ENCODE measurements around the gene ZNF764.
A peak's percentile ranks its signal among the peaks of the same experiment; 100 is the strongest.

Gene ZNF764

DNA sequence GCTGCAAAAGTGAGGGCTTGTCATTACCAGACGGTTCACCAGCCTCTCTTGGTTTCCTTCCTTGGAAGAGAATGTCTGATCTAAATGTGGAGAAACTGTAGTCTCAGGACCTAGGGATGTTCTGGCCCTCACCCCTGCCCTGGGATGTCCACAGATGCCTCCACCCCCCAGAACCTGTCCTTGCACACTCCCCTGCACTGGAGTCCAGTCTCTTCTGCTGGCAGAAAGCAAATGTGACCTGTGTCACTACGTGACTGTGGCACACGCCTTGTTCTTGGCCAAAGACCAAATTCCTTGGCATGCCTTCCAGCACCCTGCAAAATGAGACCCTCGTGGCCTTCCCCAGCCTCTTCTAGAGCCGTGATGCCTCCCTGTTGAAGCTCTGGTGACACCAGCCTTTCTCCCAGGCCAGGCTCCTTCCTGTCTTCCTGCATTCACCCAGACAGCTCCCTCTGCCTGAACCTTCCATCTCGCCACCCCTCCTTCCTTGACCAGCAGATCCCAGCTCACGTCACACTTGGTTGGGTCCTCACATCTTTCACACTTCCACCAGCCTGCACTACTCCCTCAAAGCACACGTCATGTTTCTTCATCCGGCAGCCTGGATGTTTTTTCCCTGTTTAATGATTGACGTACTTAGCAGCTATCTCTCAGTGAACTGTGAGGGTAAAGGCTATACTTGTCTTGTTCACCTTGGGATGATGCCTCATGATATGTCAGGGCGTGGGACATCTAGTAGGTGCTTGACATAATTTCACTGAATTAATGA, 36.1 kb downstream of the ZNF764 start:
- in situ Hi-C loops (cut with MboI; ENCODE audit: low pct_unique_long_range_greater_than_20kb, low sequenced_read_pairs, unreplicated experiment), result no loop called here
- TF ChIP-seq, protein P1, sequence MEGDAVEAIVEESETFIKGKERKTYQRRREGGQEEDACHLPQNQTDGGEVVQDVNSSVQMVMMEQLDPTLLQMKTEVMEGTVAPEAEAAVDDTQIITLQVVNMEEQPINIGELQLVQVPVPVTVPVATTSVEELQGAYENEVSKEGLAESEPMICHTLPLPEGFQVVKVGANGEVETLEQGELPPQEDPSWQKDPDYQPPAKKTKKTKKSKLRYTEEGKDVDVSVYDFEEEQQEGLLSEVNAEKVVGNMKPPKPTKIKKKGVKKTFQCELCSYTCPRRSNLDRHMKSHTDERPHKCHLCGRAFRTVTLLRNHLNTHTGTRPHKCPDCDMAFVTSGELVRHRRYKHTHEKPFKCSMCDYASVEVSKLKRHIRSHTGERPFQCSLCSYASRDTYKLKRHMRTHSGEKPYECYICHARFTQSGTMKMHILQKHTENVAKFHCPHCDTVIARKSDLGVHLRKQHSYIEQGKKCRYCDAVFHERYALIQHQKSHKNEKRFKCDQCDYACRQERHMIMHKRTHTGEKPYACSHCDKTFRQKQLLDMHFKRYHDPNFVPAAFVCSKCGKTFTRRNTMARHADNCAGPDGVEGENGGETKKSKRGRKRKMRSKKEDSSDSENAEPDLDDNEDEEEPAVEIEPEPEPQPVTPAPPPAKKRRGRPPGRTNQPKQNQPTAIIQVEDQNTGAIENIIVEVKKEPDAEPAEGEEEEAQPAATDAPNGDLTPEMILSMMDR (IDR thresholded peaks at IDR 0.05; ENCODE audit: extremely low read depth, insufficient read depth, missing control alignments), result no peak
- no peak for DNase-seq (ENCODE audit: low spot score)

DNA sequence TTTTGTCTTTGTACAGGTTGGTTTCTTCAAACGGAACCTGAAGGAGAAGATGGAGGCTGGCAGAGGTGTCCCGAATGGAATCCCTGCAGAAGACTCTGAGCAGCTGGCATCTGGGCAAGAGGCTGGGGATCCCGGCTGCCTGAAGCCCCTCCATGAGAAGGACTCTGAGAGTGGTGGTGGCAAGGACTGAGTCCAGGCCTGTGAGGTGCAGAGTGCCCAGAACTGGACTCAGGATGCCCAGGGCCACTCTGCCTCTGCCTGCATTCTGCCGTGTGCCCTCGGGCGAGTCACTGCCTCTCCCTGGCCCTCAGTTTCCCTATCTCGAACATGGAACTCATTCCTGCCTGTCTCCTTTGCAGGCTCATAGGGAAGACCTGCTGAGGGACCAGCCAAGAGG, 36.7 kb downstream of the ZNF764 start:
- TF ChIP-seq, protein P1 (IDR thresholded peaks at IDR 0.05; ENCODE audit: extremely low read depth, insufficient read depth, missing control alignments), result no peak
- in situ Hi-C loops (cut with MboI; ENCODE audit: low pct_unique_long_range_greater_than_20kb, low sequenced_read_pairs, unreplicated experiment), result no loop called here
- no peak for DNase-seq (ENCODE audit: low spot score)

DNA sequence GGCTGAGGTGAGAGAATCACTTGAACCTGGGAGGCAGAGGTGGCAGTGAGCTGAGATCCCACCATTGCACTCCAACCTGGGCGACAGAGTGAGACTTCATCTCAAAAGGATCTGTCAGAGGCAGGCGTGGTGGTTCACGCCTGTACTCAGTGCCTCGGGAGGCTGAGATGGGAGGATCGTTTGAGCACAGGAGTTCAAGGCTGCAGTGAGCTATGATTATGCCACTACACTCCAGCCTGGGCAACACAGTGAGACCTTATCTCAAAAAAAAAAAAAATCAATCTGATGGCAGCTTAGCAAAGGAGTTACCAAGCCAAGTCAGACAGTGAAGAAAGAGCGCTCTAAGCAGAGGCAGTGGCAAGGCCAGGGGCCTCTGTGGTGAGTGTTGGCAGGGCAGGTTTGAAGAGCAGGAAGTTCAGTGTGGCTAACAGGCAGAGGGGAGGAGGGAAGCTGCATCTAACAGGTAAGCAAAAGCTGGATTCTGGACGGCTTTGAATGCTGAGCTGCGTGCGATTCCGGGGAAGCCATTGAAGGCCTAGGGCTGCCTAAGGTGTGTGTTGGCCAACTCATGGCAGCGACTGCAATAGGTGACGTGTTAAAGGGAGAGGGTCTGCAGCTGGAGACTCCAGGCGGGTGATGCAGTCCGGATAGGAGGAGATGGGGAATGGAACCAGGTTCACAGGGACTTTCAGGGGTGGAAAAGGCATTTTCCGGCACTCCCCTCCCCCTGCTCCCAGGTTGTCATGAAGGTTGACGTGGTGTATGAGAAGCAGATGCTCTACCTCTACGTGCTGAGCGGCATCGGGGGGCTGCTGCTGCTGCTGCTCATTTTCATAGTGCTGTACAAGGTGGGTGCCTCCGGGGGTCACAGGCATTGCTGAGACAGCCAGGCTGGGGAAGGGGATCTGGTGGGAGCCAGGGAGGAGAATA, 38.8 kb downstream of the ZNF764 start:
- peak; percentile 9 for DNase-seq (ENCODE audit: low spot score)
- in situ Hi-C loops (cut with MboI; ENCODE audit: low pct_unique_long_range_greater_than_20kb, low sequenced_read_pairs, unreplicated experiment), result no loop called here
- TF ChIP-seq, protein P1 (IDR thresholded peaks at IDR 0.05; ENCODE audit: extremely low read depth, insufficient read depth, missing control alignments), result no peak

DNA sequence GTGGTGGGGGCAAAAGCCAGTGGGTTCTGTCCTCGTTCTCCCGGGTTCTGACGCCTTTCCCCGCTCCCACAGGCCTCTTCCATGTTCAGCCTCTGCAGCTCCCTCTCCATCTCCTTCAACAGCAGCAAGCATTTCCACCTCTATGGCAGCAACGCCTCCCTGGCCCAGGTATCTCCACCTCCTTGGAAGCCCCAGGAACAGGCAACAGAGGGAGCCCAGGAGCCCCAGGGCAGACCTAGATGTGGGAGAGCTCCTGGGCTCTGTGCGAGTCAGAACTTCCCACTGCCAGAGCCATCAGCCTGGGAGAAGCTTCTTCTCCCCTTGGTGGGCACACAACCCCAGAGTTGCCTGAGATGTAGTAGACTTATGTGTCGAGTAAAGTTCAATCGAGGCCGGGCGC, 39.6 kb downstream of the ZNF764 start:
- TF ChIP-seq, protein P1 (IDR thresholded peaks at IDR 0.05; ENCODE audit: extremely low read depth, insufficient read depth, missing control alignments), result no peak
- in situ Hi-C loops (cut with MboI; ENCODE audit: low pct_unique_long_range_greater_than_20kb, low sequenced_read_pairs, unreplicated experiment), result no loop called here
- peak; percentile 5 for DNase-seq (ENCODE audit: low spot score)

DNA sequence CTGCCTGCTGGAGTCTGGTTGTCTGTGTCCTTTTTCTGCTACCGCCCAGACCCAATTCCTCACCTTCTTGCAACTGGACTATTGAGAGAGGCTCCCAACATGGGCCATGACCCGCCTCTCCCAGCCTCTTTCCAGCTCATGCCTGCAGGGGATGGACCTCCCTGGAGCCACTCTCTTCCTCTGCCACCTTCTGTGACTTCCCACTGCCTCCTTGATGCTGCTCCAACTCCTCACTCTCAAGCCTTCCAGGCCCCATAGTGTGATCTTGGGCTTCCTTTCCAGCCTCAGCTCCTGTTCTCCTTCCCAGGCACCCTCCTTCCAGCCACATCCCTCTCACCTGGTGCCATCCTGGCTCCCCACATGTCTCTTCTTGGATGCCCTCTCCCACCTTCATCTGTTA, 42.9 kb downstream of the ZNF764 start:
- in situ Hi-C loops (cut with MboI; ENCODE audit: low pct_unique_long_range_greater_than_20kb, low sequenced_read_pairs, unreplicated experiment), result no loop called here
- DNase-seq (ENCODE audit: low spot score), result no peak
- TF ChIP-seq, protein P1 (IDR thresholded peaks at IDR 0.05; ENCODE audit: extremely low read depth, insufficient read depth, missing control alignments), result no peak

DNA sequence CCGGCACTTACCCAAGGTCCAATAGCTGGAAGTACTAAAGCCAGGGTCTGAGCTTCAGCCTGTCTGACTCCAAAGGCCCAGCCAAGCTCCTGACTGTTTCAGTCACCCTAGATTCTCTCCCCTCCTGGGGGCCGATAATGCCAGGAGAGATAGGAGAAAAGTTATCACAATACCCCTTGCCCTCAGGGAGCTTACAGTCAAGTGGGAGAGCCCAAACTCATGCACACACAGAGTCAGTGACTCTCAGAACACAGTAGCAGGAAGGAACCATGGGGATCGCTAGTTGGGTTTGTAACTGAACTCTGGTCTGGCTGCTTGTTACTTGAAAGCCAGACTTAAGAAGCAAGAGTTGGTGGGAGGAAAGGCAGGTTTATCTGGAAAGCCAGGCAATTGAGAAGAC, 46.7 kb downstream of the ZNF764 start:
- in situ Hi-C loops (cut with MboI; ENCODE audit: low pct_unique_long_range_greater_than_20kb, low sequenced_read_pairs, unreplicated experiment), result no loop called here
- TF ChIP-seq, protein P1 (IDR thresholded peaks at IDR 0.05; ENCODE audit: extremely low read depth, insufficient read depth, missing control alignments), result no peak

More for the DNA sequence above, 46.7 kb downstream of the ZNF764 start:
- DNase-seq (ENCODE audit: low spot score), result no peak
